ENCODE measurements around the gene PLOD2. TPM values are rescaled to one million over a fixed set of nuclear protein-coding genes. Genes with fewer than 3 reads are reported as not detected.

PLOD2 gene
- total and polyA plus RNA-seq, 2 of the 4 experiments (the other 2 are of a cell fraction) = 84.0 to 117 TPM

- Histone ChIP-seq H3K18ac (ENCODE audit: low read depth, low read length) (no peak overlapping the region), H2AK9ac (replicated peaks; ENCODE audit: low read depth, low read length, poor library complexity) (no peak overlapping the region), H3K4me2 (ENCODE audit: low read depth, low read length) (no peak overlapping the region), H3K27ac (ENCODE audit: insufficient read depth, low read length) (no peak overlapping the region), H2BK5ac (ENCODE audit: low read depth, low read length, poor library complexity, severe bottlenecking) (no peak overlapping the region), H3K4me3 (ENCODE audit: insufficient read depth, low read depth, low read length) (no peak overlapping the region), H4K5ac (ENCODE audit: low read depth, low read length) (no peak overlapping the region), H3K4me1 (ENCODE audit: control insufficient read depth, insufficient read depth, low read length) (peaks cover 2% of the 10 kb centered on the region; the same call in 1 of the 2 replicates), H4K8ac (ENCODE audit: low read depth in 2 of 2, low read length in 2 of 2) (no peak overlapping the region), H3K9me3 (ENCODE audit: control insufficient read depth, insufficient read depth, low read length) (no peaks in the 10 kb centered on the region), H3K79me1 (ENCODE audit: low read depth in 1 of 2, low read length in 2 of 2) (peaks cover 0 to 3% of the 10 kb centered on the region in 2 experiments; a peak in 1 of 4 replicates), H2AK5ac (ENCODE audit: low read depth, low read length) (no peak overlapping the region), H2BK15ac (ENCODE audit: low read depth, low read length) (no peak overlapping the region), H3K9ac (ENCODE audit: low read depth, low read length) (no peak overlapping the region), H3K14ac (replicated peaks; ENCODE audit: low read depth, low read length) (no peak overlapping the region), H3K23ac (ENCODE audit: low read depth, low read length) (no peak overlapping the region), H3K9me1 (ENCODE audit: insufficient read depth, low read length) (no peaks in the 10 kb centered on the region), H3K36me3 (ENCODE audit: control insufficient read depth, insufficient read depth, low read length) (0 out of 2 replicates have a peak, but pooled peaks cover 2% of the 10 kb centered on the region), H2BK120ac (ENCODE audit: low read depth, low read length) (no peak overlapping the region), H3K27me3 (ENCODE audit: control insufficient read depth, insufficient read depth, low read length) (no peaks in the 10 kb centered on the region), H2BK20ac (ENCODE audit: low read depth, low read length) (no peak overlapping the region), H3K4ac (ENCODE audit: low read depth, low read length) (no peak overlapping the region), H4K91ac (ENCODE audit: insufficient read depth, low read depth, low read length) (no peak overlapping the region), H2AFZ (replicated peaks; ENCODE audit: low read length, poor library complexity) (no peak overlapping the region), H4K20me1 (ENCODE audit: insufficient read depth, low read length) (no peaks in the 10 kb centered on the region), H3K56ac (ENCODE audit: extremely low read depth, insufficient read depth, low read length) (no peak overlapping the region)
- ChIA-PET POLR2A (ENCODE audit: unreplicated experiment) (no interaction called here), CTCF (no interaction called here)
- DNase-seq (peak; percentile 12), ATAC-seq (ENCODE audit: low read depth) (no peak)
- dilution Hi-C loops (cut with HindIII; ENCODE audit: low sequenced_read_pairs, unreplicated experiment) = no loop called here
- TF ChIP-seq SMC3 (IDR thresholded peaks at IDR 0.05; ENCODE audit: low read depth, low read length) = no peak
- no peak for TF ChIP-seq RFX5 (IDR thresholded peaks at IDR 0.05; ENCODE audit: low read depth, low read length)
- no peak for TF ChIP-seq MAZ (IDR thresholded peaks at IDR 0.05; ENCODE audit: borderline replicate concordance, low read depth, low read length)
- no peak for TF ChIP-seq CTCF (conservative IDR thresholded peaks at IDR 0.05; ENCODE audit: low read depth, low read length)
- no peak for TF ChIP-seq MAFK (IDR thresholded peaks at IDR 0.05; ENCODE audit: low read depth, low read length)
- TF ChIP-seq RCOR1 (IDR thresholded peaks at IDR 0.05; ENCODE audit: insufficient replicate concordance, low read length) = no peak
- intact Hi-C loops (cut with micrococcal nuclease) = no loop called here
- no CpG with 5 or more reads among the region's 3 CpGs for WGBS, 2 experiments (ENCODE audit: extremely low coverage in 2 of 2, insufficient read length in 1 of 2)
- in situ Hi-C loops (cut with MboI; ENCODE audit: low sequenced_read_pairs) = no loop called here
- BruUV-seq (replicated peaks) = no TSS peak
Measured at GRCh38 chr3:146086211-146086610, 74.8 kb downstream of the PLOD2 start.

Measured in IMR-90 (cell line).